H9 (cell line): ENCODE data around the gene ASGR2. TPM values are rescaled to one million over a fixed set of nuclear protein-coding genes. Genes with fewer than 3 reads are reported as not detected.

ENCODE experiments used
- DNase-seq: peaks from one replicate; pipeline ENCODE4 v3.0.0-alpha.2; 2017
- H2AFZ ChIP-seq: one replicate; pipeline ENCODE4 v1.6.1; 2013; ENCODE audit warnings: mild to moderate bottlenecking, low read length, control low read depth, moderate library complexity
- H2AK5ac ChIP-seq: 2 replicates; pipeline ENCODE4 v1.6.1; 2013; ENCODE audit warnings: low read length, control low read depth, mixed read lengths; ENCODE audit not compliant: insufficient read length
- H2BK120ac ChIP-seq: one replicate; pipeline ENCODE4 v1.6.1; 2013; ENCODE audit warnings: low read depth, mild to moderate bottlenecking, low read length, control low read depth, inconsistent platforms; ENCODE audit not compliant: poor library complexity, severe bottlenecking
- H2BK12ac ChIP-seq: 2 replicates; pipeline ENCODE4 v1.6.1; 2013; ENCODE audit warnings: low read length, control low read depth, mixed read lengths, low read depth; ENCODE audit not compliant: insufficient read length
- H2BK15ac ChIP-seq: 2 replicates; pipeline ENCODE4 v1.6.1; 2013; ENCODE audit warnings: low read depth, low read length, control low read depth
- H2BK20ac ChIP-seq: one replicate; pipeline ENCODE4 v1.6.1; 2013; ENCODE audit warnings: low read depth, mild to moderate bottlenecking, low read length, control low read depth, inconsistent platforms; ENCODE audit not compliant: poor library complexity, severe bottlenecking
- H2BK5ac ChIP-seq: 2 replicates; pipeline ENCODE4 v1.6.1; 2013; ENCODE audit warnings: low read length, control low read depth, mixed read lengths; ENCODE audit not compliant: insufficient read length
- H3K14ac ChIP-seq: 2 replicates; pipeline ENCODE4 v1.6.1; 2013; ENCODE audit warnings: low read length, control low read depth; ENCODE audit not compliant: insufficient read depth
- H3K18ac ChIP-seq: 2 replicates; pipeline ENCODE4 v1.6.1; 2013; ENCODE audit warnings: low read depth, mild to moderate bottlenecking, mixed read lengths, low read length, control low read depth; ENCODE audit not compliant: insufficient read length
- H3K23ac ChIP-seq: 2 replicates; pipeline ENCODE4 v1.6.1; 2013; ENCODE audit warnings: low read length, control low read depth, mixed read lengths, low read depth; ENCODE audit not compliant: insufficient read length
- H3K23me2 ChIP-seq: 2 replicates; pipeline ENCODE4 v1.6.1; 2013; ENCODE audit warnings: low read depth, mild to moderate bottlenecking, mixed read lengths, low read length, control low read depth; ENCODE audit not compliant: insufficient read length, poor library complexity, severe bottlenecking
- H3K27ac ChIP-seq: 2 replicates; pipeline ENCODE4 v1.5.1; 2013; ENCODE audit warnings: low read length, control low read depth, mixed read lengths, low read depth; ENCODE audit not compliant: insufficient read length
- H3K27me3 ChIP-seq: 2 replicates; pipeline ENCODE4 v1.6.1; 2013; ENCODE audit warnings: low read length, control low read depth, inconsistent platforms; ENCODE audit not compliant: insufficient read depth
- H3K4ac ChIP-seq: 2 replicates; pipeline ENCODE4 v1.6.1; 2013; ENCODE audit warnings: low read depth, mild to moderate bottlenecking, control low read depth, inconsistent platforms, low read length, moderate library complexity
- H3K4me1 ChIP-seq: 2 replicates; pipeline ENCODE4 v1.6.1; 2013; ENCODE audit warnings: low read length, control low read depth, inconsistent platforms; ENCODE audit not compliant: insufficient read depth
- H3K4me2 ChIP-seq: 2 replicates; pipeline ENCODE4 v1.6.1; 2013; ENCODE audit warnings: low read length, control low read depth, mixed read lengths; ENCODE audit not compliant: insufficient read length, insufficient read depth
- H3K56ac ChIP-seq: 2 replicates; pipeline ENCODE4 v1.6.1; 2013; ENCODE audit warnings: low read depth, mild to moderate bottlenecking, mixed read lengths, low read length, control low read depth; ENCODE audit not compliant: insufficient read length
- H3K79me1 ChIP-seq: 2 replicates; pipeline ENCODE4 v1.6.1; 2013; ENCODE audit warnings: low read depth, mild to moderate bottlenecking, moderate library complexity, low read length, control low read depth, inconsistent platforms; ENCODE audit not compliant: insufficient read depth, poor library complexity, severe bottlenecking
- H3K79me2 ChIP-seq: 2 replicates; pipeline ENCODE4 v1.6.1; 2013; ENCODE audit warnings: low read length, control low read depth, inconsistent platforms; ENCODE audit not compliant: insufficient read depth
- H3K9ac ChIP-seq: 2 replicates; pipeline ENCODE4 v1.6.1; 2013; ENCODE audit warnings: low read length, control low read depth, mixed read lengths; ENCODE audit not compliant: insufficient read length; ENCODE audit errors: extremely low read depth
- H3K9me3 ChIP-seq: one replicate; pipeline ENCODE4 v1.6.1; 2013; ENCODE audit warnings: low read depth, low read length, inconsistent platforms; ENCODE audit not compliant: control insufficient read depth
- H3T11ph ChIP-seq: one replicate; pipeline ENCODE4 v1.6.1; 2013; ENCODE audit warnings: mild to moderate bottlenecking, low read length, control low read depth, inconsistent platforms
- H4K20me1 ChIP-seq: one replicate; pipeline ENCODE4 v1.6.1; 2013; ENCODE audit not compliant: control insufficient read depth, insufficient read length, insufficient read depth
- H4K5ac ChIP-seq: 2 replicates; pipeline ENCODE4 v1.6.1; 2013; ENCODE audit warnings: low read depth, mild to moderate bottlenecking, mixed read lengths, low read length, control low read depth; ENCODE audit not compliant: insufficient read length
- H4K8ac ChIP-seq: replicated peaks from 2 replicates; pipeline ENCODE4 v1.6.1; 2013; ENCODE audit warnings: low read length, control low read depth, mixed read lengths, low read depth; ENCODE audit not compliant: insufficient read length
- H4K91ac ChIP-seq: 2 replicates; pipeline ENCODE4 v1.6.1; 2013; ENCODE audit warnings: low read depth, mild to moderate bottlenecking, moderate library complexity, mixed read lengths, low read length, control low read depth; ENCODE audit not compliant: insufficient read length
- H3K27ac Mint-ChIP-seq, 3 experiments: 2 replicates in 2 of 3; 3 replicates in 1 of 3; pipeline ENCODE4 v1.8.0; 2020 to 2021; ENCODE audit warnings: mixed read lengths in 3 of 3, mild to moderate bottlenecking in 1 of 3, moderate library complexity in 1 of 3
- H3K27me3 Mint-ChIP-seq: 2 replicates; pipeline ENCODE4 v1.8.0; 2021; ENCODE audit warnings: low read depth, mild to moderate bottlenecking, moderate library complexity, mixed read lengths
- H3K36me3 Mint-ChIP-seq, 3 experiments: 2 replicates in 2 of 3; 3 replicates in 1 of 3; pipeline ENCODE4 v1.8.0; 2020 to 2021; ENCODE audit warnings: low read depth in 3 of 3, mixed read lengths in 3 of 3; ENCODE audit not compliant: insufficient read depth in 1 of 3
- H3K4me1 Mint-ChIP-seq, 2 experiments: 2 replicates each; pipeline ENCODE4 v1.8.0; 2020; ENCODE audit warnings: mixed read lengths in 2 of 2
- H3K4me3 Mint-ChIP-seq, 2 experiments: 2 replicates in 1 of 2; 3 replicates in 1 of 2; pipeline ENCODE4 v1.8.0; 2020 to 2021; ENCODE audit warnings: mild to moderate bottlenecking in 2 of 2, mixed read lengths in 2 of 2, moderate library complexity in 1 of 2
- H3K9me3 Mint-ChIP-seq, 2 experiments: 2 replicates in 1 of 2; 3 replicates in 1 of 2; pipeline ENCODE4 v1.8.0; 2020; ENCODE audit warnings: mild to moderate bottlenecking in 2 of 2, mixed read lengths in 2 of 2, moderate library complexity in 1 of 2
- WGBS: extraction: QIAGEN DNeasy Blood & Tissue Kit; methylation state at CpG from one replicate; pipeline ENCODE4 v1.1.7; 2013; ENCODE audit warnings: missing lambda C conversion rate, low lambda C conversion rate, mixed read lengths; ENCODE audit not compliant: insufficient read length; ENCODE audit errors: extremely low coverage; 5-methylcytosine and 5-hydroxymethylcytosine counted together
- total RNA-seq: library from RNA; stranded (reverse); gene quantifications from 2 replicates; pipeline ENCODE4 v1.2.1, GENCODE V29; 2021
- TF ChIP-seq, protein P1 (sequence below): fragments of 200-600 bp; sonication (generic); conservative IDR thresholded peaks from 3 replicates; pipeline ENCODE4 v1.8.0; 2021; ENCODE audit warnings: antibody characterized with exemption, mild to moderate bottlenecking

ASGR2 gene
- total RNA-seq, 1 experiment from 2014 or later: not detected

GRCh38 chr17:7056386-7056785 lies 58.2 kb downstream of the ASGR2 start:
- TF ChIP-seq, protein P1, sequence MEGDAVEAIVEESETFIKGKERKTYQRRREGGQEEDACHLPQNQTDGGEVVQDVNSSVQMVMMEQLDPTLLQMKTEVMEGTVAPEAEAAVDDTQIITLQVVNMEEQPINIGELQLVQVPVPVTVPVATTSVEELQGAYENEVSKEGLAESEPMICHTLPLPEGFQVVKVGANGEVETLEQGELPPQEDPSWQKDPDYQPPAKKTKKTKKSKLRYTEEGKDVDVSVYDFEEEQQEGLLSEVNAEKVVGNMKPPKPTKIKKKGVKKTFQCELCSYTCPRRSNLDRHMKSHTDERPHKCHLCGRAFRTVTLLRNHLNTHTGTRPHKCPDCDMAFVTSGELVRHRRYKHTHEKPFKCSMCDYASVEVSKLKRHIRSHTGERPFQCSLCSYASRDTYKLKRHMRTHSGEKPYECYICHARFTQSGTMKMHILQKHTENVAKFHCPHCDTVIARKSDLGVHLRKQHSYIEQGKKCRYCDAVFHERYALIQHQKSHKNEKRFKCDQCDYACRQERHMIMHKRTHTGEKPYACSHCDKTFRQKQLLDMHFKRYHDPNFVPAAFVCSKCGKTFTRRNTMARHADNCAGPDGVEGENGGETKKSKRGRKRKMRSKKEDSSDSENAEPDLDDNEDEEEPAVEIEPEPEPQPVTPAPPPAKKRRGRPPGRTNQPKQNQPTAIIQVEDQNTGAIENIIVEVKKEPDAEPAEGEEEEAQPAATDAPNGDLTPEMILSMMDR: no peak
- WGBS: no CpG with 5 or more reads among the region's 4 CpGs
- no peak overlapping the region for H3K4me2 ChIP-seq
- H2BK20ac ChIP-seq: no peak overlapping the region
- no peaks in the 10 kb centered on the region for H3K27me3 ChIP-seq
- H4K5ac ChIP-seq: no peak overlapping the region
- no peak overlapping the region for H4K8ac ChIP-seq
- no peak for DNase-seq
- no peaks in the 10 kb centered on the region for H3K23me2 ChIP-seq
- no peak overlapping the region for H2AK5ac ChIP-seq
- no peak overlapping the region for H3K27ac Mint-ChIP-seq
- H3K23ac ChIP-seq: no peak overlapping the region
- H4K91ac ChIP-seq: no peak overlapping the region
- H4K20me1 ChIP-seq: no peaks in the 10 kb centered on the region
- H3K79me1 ChIP-seq: no peaks in the 10 kb centered on the region
- no peaks in the 10 kb centered on the region for H3K79me2 ChIP-seq
- no peak overlapping the region for H3K4ac ChIP-seq
- no peak overlapping the region for H2BK5ac ChIP-seq
- no peaks in the 10 kb centered on the region for H3K4me1 Mint-ChIP-seq
- H3K27me3 Mint-ChIP-seq: peaks cover 22% of the 10 kb centered on the region
- no peak overlapping the region for H3T11ph ChIP-seq
- H3K9me3 Mint-ChIP-seq: no peaks in the 10 kb centered on the region; a peak in 1 of 5 replicates
- H2BK12ac ChIP-seq: no peak overlapping the region
- H3K9ac ChIP-seq: no peak overlapping the region
- H3K14ac ChIP-seq: no peak overlapping the region
- no peaks in the 10 kb centered on the region for H3K4me1 ChIP-seq
- no peak overlapping the region for H3K56ac ChIP-seq
- no peak overlapping the region for H3K27ac ChIP-seq
- H2BK15ac ChIP-seq: no peak overlapping the region
- no peak overlapping the region for H2AFZ ChIP-seq
- no peak overlapping the region for H3K18ac ChIP-seq
- no peak overlapping the region for H3K4me3 Mint-ChIP-seq
- no peaks in the 10 kb centered on the region for H3K36me3 Mint-ChIP-seq
- no peaks in the 10 kb centered on the region for H3K9me3 ChIP-seq
- no peak overlapping the region for H2BK120ac ChIP-seq

Other genes starting within 250 kb of the ASGR2 start
- 0.81 and 1.9 TPM in 2 replicates for gene ALOX12, start 118.8 kb downstream of the ASGR2 start, total RNA-seq
- 161 and 167 TPM in 2 replicates for gene RNASEK, start 102.2 kb downstream of the ASGR2 start, total RNA-seq
- 3.3 and 4.9 TPM in 2 replicates for gene BCL6B, start 91.8 kb downstream of the ASGR2 start, total RNA-seq
- gene SLC16A13, start 78.8 kb downstream of the ASGR2 start, total RNA-seq: 6.1 and 6.8 TPM in 2 replicates
- 0.13 TPM in 1 of 2 replicates, not detected in the other for gene SLC16A11, start 70.7 kb downstream of the ASGR2 start, total RNA-seq
- not detected in 2 replicates for gene CLEC10A, start 34.6 kb downstream of the ASGR2 start, total RNA-seq
- 5.2 and 5.9 TPM in 2 replicates for gene ASGR1, start 64.5 kb upstream of the ASGR2 start, total RNA-seq
- gene DLG4, start 105.0 kb upstream of the ASGR2 start, total RNA-seq: 38.2 and 38.3 TPM in 2 replicates
- gene ACADVL, start 105.1 kb upstream of the ASGR2 start, total RNA-seq: 272 and 283 TPM in 2 replicates
- 82.9 and 84.1 TPM in 2 replicates for gene DVL2, start 119.7 kb upstream of the ASGR2 start, total RNA-seq
- gene PHF23, start 124.6 kb upstream of the ASGR2 start, total RNA-seq: 105 and 110 TPM in 2 replicates
- gene GABARAP, start 127.6 kb upstream of the ASGR2 start, total RNA-seq: 261 and 266 TPM in 2 replicates
- 134 and 141 TPM in 2 replicates for gene CTDNEP1, start 136.9 kb upstream of the ASGR2 start, total RNA-seq
- gene ELP5, start 137.4 kb upstream of the ASGR2 start, total RNA-seq: 46.5 and 49.6 TPM in 2 replicates
- gene CLDN7, start 147.7 kb upstream of the ASGR2 start, total RNA-seq: 174 and 177 TPM in 2 replicates
- 4.4 and 4.7 TPM in 2 replicates for gene SLC2A4, start 166.9 kb upstream of the ASGR2 start, total RNA-seq
- 24.0 and 26.0 TPM in 2 replicates for gene YBX2, start 179.8 kb upstream of the ASGR2 start, total RNA-seq
- gene EIF5A, start 192.8 kb upstream of the ASGR2 start, total RNA-seq: 978 and 1,015 TPM in 2 replicates
- gene GPS2, start 200.5 kb upstream of the ASGR2 start, total RNA-seq: 62.6 and 62.7 TPM in 2 replicates
- gene NEURL4, start 214.5 kb upstream of the ASGR2 start, total RNA-seq: 54.8 and 55.4 TPM in 2 replicates
- gene ACAP1, start 221.7 kb upstream of the ASGR2 start, total RNA-seq: 15.5 and 18.2 TPM in 2 replicates
- gene KCTD11, start 237.3 kb upstream of the ASGR2 start, total RNA-seq: 5.3 and 5.6 TPM in 2 replicates
- not detected in 2 replicates for gene TMEM95, start 240.3 kb upstream of the ASGR2 start, total RNA-seq